ENCODE data around the gene CBLN1.

DNA sequence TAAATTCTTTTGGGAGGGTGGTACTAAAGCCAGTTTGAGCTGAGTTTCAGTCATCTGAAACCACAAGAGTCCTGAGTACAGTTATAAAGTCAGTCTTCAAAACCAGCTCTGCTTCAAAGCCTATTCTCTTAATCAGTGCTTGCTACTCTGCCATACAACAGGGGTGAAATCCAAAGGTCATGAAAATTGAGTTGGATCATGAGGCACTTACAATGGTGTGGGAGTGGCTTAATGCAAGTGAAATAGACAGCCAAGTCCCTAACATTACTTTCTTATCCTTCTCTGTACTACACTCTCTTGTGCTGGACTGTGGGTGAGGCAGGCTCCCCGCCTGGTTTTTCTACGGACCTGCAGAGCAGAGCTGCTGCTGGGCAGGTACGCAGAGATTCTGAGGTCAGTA is 12.4 kb downstream of the CBLN1 start:
- TF ChIP-seq EZH2phosphoT487 (IDR thresholded peaks at IDR 0.05; ENCODE audit: low read depth) = no peak
- no peak for TF ChIP-seq CTCF (IDR thresholded peaks at IDR 0.05; ENCODE audit: low read depth, low read length)
